GM10248 (cell line): Measurements from ENCODE around the gene KIAA1217.

ENCODE experiments used
- CTCF ChIA-PET: fragments of 300-600 bp; sonication (Branson Sonifier 250); formaldehyde crosslinking; extraction: SDS; loops from one replicate; lab custom pipeline; 2021; ENCODE audit warnings: antibody characterized with exemption; lab: Yijun Ruan, JAX
- POLR2A ChIA-PET: fragments of 350-650 bp; sonication (Branson Sonifier 250); formaldehyde crosslinking; extraction: SDS; loops from one replicate; lab custom pipeline; 2020; ENCODE audit warnings: antibody characterized with exemption; lab: Yijun Ruan, JAX
- DNase-seq: peaks from one replicate; pipeline ENCODE4 v3.0.0; 2012; ENCODE audit errors: extremely low spot score
- TF ChIP-seq, protein P1 (sequence below): IDR thresholded peaks from 2 replicates; pipeline ENCODE4 v1.5.1; 2012; ENCODE audit warnings: mild to moderate bottlenecking, low read depth; ENCODE audit errors: extremely low read depth, missing control alignments, control extremely low read depth

The KIAA1217 gene

DNA sequence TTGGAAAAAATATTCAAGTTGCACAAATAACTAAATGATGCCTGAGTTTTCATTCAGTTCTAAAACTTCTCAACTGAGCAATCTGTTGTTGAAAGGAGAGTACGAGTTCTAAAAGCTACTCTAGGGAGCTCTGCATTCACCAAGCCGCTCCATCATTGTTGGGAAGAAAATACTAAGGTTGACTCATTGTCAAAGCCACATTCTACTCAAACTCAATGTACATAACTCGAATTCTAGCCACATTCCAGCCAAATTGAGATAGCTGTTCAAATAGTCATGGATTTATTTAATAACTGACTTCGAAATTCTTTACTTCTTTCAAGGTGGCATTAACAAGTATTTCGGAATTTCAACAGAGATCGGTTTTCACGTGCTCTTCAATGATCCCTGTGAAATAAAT, 63.4 kb downstream of the KIAA1217 start:
- DNase-seq: no peak
- CTCF ChIA-PET: no interaction called here
- TF ChIP-seq, protein P1, sequence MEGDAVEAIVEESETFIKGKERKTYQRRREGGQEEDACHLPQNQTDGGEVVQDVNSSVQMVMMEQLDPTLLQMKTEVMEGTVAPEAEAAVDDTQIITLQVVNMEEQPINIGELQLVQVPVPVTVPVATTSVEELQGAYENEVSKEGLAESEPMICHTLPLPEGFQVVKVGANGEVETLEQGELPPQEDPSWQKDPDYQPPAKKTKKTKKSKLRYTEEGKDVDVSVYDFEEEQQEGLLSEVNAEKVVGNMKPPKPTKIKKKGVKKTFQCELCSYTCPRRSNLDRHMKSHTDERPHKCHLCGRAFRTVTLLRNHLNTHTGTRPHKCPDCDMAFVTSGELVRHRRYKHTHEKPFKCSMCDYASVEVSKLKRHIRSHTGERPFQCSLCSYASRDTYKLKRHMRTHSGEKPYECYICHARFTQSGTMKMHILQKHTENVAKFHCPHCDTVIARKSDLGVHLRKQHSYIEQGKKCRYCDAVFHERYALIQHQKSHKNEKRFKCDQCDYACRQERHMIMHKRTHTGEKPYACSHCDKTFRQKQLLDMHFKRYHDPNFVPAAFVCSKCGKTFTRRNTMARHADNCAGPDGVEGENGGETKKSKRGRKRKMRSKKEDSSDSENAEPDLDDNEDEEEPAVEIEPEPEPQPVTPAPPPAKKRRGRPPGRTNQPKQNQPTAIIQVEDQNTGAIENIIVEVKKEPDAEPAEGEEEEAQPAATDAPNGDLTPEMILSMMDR: no peak
- POLR2A ChIA-PET: no interaction called here

DNA sequence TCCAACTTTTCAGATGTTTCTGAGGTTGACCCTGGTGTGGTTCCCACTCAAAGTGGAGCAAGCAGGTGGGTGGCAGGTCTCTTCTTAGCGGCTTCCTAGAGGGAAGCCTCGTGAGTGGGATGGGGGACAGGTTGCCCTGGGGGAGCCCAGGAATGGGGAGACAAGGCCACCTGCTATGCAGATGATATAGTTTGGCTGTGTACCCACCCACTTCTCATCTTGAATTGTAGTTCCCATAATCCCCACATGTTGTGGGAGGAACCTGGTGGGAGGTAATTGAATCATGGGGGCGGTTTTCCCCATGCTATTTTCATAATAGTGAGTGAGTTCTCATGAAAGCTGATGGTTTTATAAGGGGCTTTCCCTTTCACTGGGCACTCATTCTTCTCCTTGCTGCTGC, 68.3 kb downstream of the KIAA1217 start:
- CTCF ChIA-PET: no interaction called here
- TF ChIP-seq, protein P1: no peak
- no peak for DNase-seq
- POLR2A ChIA-PET: no interaction called here

DNA sequence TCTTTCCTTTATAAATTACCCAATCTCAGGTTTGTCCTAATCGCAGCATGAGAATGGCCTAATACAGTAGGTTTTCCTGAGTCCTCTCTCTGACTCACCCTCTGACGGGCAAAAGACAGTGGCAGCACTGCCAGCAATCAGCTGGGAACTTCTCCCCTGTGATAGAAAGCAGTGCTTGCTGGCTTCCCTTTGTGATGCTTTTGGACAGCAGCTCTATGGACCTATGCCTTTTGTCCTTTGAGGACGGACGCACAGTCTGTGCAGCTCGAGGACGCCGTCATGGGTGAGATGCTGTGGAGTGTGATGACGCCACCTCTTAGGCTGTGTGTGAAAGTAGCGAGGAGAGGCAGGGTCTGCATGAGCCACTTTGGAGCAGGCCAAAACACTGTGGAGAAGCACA, 68.8 kb downstream of the KIAA1217 start:
- POLR2A ChIA-PET: no interaction called here
- CTCF ChIA-PET: no interaction called here
- DNase-seq: no peak
- TF ChIP-seq, protein P1: no peak

DNA sequence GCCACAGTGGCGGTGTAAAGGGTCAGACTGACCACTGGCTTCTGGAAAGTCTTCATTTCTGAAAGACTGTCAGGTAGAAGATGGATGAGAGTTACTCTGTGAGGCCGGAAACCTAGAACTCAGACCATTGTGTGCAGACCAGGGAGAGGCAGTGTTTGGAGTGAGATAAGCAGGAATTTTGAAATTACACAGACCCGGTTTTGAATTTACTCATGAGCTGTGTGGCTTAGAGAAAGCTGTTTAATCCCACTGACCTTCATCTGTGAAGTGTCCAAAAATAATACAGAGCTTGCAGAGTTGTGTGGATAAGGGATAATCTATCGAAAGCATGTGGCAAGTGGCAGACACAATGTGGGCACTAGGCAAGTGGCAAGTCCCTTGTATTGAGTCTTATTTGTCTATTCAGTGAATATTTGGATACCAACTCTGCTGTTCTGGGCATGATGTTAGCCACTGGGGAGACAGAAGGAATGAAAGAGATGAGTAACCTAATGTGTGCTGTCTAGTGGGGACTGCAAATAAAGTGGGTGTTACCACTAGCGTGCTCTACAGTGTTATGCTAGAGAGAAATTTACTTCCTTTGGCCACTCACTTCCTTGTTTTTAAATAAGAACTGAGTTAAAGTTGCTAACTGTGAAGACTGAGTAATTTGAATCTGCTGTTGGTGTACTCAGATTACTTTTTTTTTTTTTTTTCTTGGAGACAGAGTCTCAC, 69.4 kb downstream of the KIAA1217 start:
- TF ChIP-seq, protein P1: no peak
- ChIA-PET POLR2A (interaction anchor here (0.6 kb wide), 1 partner anchor 16 kb away, joined by 6 read pairs; no protein-coding TSS in a partner anchor), CTCF (no interaction called here)
- DNase-seq: no peak

DNA sequence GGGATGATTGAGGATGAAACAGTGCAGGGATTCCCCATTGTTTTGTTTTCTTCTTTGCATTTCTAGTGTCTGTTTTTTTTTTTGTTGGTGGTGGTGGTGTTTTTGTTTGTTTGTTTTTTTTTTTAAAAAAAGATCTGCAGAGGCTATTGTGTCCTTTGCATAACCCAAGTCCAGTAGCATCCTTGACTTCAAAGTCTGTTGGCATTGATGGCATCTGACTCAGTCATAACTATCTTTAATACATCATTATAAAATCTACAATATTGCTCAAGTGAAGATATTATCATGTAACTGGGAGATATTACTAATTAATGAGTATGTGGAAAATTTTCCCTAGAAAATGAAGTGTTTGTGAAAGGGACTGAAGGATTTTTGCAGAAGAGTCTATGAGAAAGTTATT, 70.2 kb downstream of the KIAA1217 start:
- ChIA-PET POLR2A (no interaction called here), CTCF (no interaction called here)
- DNase-seq: no peak
- TF ChIP-seq, protein P1: no peak

DNA sequence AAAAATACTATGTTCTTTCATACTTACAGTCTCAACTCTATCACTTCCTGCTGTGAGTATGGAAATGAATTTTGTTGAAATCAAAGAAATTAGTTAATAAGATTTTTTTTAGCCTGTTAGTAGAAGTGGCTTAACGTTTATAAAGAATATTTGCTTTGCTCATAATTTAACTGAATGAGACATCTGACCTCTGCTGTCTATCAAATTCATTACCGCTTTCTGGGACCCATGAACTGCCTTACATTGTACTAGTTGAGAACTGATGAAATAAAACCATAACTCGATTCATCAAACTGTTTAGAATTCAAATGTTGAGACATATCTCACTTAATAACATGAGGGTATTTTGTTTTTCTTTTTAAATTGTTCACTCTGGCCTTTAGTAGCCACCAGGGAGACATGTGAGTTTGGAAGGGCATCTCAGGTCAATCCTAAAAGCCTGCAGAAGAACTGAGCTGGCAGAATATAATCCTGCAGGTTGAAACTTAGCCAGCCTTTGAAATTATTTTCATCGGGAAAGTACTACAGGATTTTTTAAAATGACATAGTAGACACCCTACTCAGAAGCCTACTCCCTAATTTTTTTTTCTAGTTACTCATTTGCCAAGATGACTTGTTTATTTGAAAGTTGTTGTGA, 78.7 kb downstream of the KIAA1217 start:
- ChIA-PET CTCF (interaction anchor here (1.2 to 2.1 kb wide), 2 partner anchors 12 to 21 kb away, joined by 3 to 7 read pairs; no protein-coding TSS in a partner anchor), POLR2A (no interaction called here)
- DNase-seq: no peak
- TF ChIP-seq, protein P1: no peak
